Fibroblast of pulmonary artery (primary cell): Measurements from ENCODE around the gene ZNF275.

Experiments used
- DNase-seq: peaks from one replicate; pipeline ENCODE4 v3.0.0-alpha.2; 2010; ENCODE audit warnings: low read depth
- H3K4me3 ChIP-seq: replicated peaks from 2 replicates; pipeline ENCODE4 v1.5.1; 2011; ENCODE audit warnings: low read depth, mild to moderate bottlenecking, control low read depth, low read length, moderate library complexity
- TF ChIP-seq, protein P1 (sequence below): IDR thresholded peaks from 2 replicates; pipeline ENCODE4 v1.5.1; 2011; ENCODE audit warnings: mild to moderate bottlenecking, control low read depth, low read length, inconsistent platforms; ENCODE audit errors: missing control alignments

Gene ZNF275

DNA sequence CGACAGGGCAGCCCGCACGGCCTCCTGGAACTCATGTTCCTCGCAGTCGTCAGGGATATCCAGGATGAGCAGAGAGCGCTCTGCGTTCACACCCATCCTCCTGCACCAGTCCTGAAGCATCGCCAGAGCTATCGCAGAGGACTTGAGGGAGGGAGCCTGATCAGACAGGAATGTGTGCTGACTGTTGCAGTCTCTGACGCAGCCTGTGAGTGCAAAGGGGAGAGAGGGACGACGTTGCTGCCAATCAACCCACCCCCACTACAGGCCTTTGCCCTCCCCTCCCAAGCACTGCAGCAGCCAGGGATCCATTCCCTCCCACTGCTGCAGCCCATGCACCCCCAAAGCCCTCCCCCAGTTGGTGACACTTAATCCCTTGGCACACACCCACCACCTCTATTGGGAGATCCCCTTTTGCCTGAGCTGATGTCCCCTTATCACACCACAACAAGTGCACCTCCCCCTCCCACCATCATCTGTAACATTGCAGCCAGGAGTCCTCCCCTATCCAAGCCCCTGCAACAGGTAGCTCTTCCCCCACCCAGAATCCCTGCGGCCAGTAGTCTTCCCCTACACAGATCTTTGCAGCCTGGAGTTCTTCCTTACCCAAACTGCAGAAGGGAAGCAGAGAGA lies 13.3 kb upstream of the ZNF275 start:
- TF ChIP-seq, protein P1, sequence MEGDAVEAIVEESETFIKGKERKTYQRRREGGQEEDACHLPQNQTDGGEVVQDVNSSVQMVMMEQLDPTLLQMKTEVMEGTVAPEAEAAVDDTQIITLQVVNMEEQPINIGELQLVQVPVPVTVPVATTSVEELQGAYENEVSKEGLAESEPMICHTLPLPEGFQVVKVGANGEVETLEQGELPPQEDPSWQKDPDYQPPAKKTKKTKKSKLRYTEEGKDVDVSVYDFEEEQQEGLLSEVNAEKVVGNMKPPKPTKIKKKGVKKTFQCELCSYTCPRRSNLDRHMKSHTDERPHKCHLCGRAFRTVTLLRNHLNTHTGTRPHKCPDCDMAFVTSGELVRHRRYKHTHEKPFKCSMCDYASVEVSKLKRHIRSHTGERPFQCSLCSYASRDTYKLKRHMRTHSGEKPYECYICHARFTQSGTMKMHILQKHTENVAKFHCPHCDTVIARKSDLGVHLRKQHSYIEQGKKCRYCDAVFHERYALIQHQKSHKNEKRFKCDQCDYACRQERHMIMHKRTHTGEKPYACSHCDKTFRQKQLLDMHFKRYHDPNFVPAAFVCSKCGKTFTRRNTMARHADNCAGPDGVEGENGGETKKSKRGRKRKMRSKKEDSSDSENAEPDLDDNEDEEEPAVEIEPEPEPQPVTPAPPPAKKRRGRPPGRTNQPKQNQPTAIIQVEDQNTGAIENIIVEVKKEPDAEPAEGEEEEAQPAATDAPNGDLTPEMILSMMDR, result no peak
- no peak overlapping the region for H3K4me3 ChIP-seq
- no peak for DNase-seq

DNA sequence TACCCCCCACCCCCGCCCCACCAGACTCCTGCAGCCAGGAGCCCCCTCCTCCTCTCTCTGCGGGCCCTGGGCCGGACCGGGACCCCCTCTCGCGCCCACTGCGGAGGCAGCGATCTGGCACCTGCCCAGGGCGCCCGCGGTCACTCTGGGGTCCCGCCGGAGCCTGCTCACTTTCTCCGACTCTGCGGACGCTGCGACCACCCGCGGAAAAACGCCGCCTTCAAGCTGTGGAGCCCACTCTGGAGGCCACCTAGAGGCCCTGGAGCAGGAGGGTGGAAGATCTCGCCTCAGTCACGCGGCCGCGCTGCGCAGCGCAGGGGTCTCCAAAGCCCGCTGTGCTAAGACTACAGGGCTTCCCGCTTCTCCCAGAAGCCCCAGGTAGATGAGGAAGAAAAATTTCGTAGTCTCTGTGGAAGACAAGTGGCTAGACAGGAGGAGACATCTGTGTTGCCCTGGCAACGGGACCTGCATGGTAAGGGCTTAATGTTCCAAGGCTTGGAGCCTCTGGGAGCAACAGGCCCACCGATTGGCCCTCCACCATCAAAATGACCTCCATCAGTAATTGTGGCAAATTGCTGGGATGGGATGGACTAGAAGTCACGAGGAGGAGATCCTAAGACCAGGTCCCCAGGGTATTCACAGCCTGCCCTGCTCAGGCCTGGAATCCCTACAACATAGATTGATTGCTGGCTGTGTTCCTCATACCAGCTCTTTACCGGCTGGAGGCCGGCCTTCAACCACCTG lies 12.4 kb upstream of the ZNF275 start, which contains the start of gene PNMA6F:
TSS of gene PNMA6F (minus strand) at position 387 of the 744 bp plus-strand sequence. CDS start 1,093 bp downstream, outside the sequence.
- DNase-seq, result no peak
- TF ChIP-seq, protein P1, result no peak
- H3K4me3 ChIP-seq, result no peak within 1 kb of the TSS

DNA sequence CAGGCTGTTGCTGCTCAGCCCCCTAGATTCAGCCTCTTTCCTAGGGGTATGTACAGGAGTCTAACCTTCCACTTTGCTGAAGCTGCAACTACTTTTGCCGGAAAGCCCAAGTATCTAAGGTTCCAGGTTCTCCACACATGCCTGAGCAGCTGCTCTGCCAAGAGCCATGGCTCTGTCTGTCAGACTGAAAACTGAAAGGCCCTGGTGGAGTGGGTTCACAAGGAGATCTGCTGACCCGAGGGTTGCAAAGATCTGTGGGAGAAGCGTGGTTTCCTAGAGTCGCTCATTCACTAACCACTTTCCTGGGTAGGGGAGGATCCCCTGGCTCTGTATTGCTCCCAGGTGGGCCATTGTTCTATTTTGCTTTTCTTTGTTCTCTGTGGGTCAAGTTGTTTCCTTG lies 6.4 kb upstream of the ZNF275 start:
- no peak for DNase-seq
- TF ChIP-seq, protein P1, result no peak
- H3K4me3 ChIP-seq, result no peak overlapping the region

DNA sequence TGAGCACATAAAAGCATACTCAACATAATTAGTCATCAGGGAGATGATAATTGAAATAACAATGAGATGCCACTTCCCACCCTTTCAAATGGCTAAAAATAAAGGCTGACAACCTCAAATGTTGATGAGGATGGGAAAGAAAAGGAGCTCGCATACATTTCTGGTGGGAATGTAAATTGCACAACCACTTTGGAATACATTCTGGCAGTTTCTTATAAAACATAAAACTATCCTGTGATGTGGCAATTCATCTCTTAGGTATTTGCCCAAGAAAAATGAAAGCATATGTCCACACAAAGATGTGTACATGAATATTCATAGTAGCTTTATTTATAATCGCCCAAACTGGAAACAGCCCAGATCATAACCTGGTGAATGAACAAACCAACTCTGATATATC lies 687 bp upstream of the ZNF275 start:
- peak overlapping the region; percentile 47 for H3K4me3 ChIP-seq
- DNase-seq, result peak; percentile 58
- TF ChIP-seq, protein P1, result no peak

DNA sequence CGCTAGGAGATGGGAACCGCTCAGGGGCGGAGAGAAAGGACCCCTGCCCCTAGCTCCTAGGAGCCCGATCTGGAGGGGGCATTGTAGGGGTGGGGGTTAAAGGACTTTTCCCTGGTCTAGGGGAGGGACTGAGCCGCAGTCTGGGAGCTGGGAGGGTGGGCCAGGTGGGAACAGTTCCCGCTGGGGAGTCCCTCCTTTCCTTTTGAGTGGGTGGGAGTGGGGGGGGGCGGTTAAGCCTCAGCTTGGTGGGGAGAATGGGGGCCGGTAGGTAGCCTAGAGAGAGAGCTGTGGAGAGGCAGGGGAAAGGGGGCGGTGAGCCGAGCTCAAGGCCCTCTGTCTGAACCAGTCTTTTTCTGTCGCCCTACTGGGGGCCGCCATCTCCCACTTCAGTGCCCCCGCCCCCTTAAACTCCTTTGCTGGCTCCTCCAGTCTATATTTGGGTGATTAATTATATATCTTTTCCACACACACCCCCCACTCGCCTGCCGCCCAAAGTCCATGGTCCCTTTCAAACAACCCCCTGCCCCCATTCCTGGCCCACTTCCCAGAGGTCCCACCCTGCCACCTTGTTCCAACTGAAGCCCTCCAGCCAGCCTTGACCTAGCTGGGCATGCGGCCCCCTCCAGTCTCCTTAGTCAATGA lies 822 bp downstream of the ZNF275 start:
- TF ChIP-seq, protein P1, result no peak
- H3K4me3 ChIP-seq, result peak overlapping the region; percentile 70
- no peak for DNase-seq

DNA sequence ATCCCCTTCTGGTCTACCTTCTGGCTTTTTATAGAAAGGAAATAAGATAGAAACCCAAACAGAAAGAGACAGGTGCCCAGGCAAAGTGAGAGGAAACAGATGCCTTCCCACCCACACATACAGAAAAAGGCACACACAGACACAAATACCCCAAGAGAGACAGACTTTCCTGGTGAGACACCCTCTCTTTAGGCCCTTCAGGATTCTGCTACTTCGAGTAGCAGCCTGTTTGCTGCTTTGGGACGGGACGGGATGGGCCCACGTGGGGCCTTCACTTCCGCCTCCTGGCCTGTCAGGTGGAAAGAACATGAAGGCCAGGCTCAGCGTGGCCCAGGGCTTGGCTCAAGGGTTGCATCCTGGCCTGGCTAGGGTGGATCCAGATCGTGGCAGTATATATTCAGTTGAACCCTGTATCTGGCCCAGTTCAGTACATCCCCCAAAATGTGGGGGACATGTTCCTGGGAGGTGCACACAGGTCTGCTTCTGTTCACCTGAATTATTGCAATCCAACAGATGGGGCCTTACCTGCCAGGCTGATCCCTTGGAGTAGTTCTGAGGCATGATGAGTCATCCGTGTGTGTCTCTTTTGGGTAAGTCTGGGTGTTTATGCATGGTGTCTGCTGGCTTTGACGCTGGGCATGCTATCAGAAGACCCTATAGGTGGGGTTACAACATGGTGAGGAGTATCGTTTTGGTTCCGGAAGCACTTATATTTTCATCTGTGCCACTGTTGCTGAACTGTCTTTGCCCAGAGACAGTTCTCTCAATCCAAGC lies 2.4 kb downstream of the ZNF275 start:
- TF ChIP-seq, protein P1, result no peak
- no peak for DNase-seq
- H3K4me3 ChIP-seq, result no peak overlapping the region
